IPS DF 19.7 (cell line): ENCODE data around the gene CAMKMT.

ENCODE experiments used
- DNase-seq: peaks from one replicate; pipeline ENCODE4 v3.0.0-alpha.2; 2013; ENCODE audit warnings: low read depth, low spot score

CAMKMT gene

DNA sequence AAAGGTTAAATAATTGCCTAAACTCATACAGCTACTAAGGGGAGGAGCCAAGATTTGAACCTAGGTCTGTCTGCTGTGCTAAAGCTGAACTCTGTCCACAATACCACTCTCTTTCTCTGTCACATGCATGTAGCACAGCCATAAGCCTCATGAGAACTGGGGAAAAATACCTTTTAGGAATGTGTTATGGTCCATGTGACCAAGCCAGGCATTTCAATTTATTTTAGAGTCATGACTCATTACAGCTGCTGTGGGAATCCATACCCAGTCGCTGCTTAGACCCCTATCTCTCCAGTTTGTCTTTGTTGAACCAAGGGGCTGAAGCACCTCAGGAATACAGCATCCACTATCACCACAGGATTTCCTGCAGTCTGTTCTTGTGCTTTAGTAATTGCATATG lies 379.8 kb downstream of the CAMKMT start:
- no peak for DNase-seq

DNA sequence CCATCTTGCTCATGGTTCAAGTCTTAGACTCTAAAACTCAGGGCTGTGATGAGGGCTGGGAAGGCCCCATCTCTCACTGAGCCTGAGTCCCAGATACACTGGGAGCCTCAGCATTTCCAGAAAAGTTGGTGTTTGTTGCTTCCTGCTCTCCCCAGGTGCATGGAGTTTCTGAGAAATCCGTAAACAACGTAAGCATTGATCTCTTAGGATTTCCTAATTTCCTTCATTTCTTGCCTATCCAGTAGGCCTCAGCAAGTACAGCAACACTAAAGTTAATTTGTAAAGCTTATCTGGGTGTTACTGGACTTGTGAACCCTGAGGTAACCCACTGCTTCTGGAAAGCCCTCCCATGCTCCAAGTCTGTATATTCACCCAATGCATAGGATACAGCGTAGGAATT lies 380.3 kb downstream of the CAMKMT start:
- DNase-seq: no peak

DNA sequence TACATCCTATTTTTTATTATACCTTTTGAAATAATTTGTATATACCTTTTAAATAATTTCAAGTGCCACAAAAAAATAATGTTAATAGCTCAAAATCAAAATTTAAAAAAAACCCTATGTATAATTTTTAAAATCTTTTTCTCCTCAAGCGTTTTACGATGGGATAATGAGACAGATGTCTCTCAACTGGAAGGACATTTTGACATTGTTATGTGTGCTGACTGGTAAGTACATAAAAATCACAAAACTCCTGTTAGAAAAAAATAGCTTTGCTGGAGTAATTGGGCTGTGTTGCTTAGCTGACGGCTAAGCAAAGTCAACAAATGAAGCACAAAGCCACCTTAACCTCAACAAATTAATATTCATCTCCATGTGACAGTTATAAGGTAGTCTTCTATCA lies 381.7 kb downstream of the CAMKMT start:
- DNase-seq: no peak

DNA sequence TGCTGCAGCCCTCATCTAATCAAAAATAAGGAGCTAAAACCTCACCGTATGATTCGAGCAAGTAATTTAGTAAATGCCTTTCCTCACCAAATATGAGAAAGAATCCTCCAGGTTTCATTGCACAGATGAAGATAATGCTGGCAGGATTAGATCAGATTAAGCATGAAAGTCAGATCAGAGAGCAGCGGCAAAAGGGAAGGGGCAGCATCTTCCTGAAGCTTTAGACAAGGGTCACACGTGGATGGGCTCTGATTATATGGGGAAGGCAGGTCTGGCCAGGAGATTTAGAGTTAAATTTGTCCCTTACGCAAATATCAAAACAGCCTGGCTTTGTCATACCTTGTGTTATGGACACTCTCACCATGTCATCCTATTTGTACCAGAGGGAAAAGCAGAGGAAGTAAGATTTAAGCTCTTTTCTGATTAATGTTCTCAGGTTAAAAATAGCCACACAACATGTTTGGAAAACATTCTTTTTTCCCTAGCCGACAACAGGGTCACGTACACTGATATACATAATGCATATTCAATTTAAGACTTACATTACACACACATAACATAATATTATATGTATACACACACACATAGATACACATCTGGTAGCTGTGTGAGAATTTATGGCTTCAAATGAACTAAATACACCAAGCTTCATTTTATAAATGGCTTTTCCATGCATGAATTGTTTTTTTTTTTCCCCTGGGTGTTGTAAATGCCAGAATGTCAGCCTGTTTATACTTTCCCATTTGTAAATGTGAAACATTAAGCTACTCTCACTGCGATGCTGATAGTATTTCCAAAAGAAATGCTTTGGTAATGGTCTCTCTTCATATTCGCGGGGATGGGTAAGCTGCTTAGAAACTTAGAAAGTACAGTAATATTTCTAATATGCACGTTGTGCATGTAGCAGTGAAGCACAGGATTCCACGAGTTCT lies 383.5 kb downstream of the CAMKMT start:
- DNase-seq: no peak

DNA sequence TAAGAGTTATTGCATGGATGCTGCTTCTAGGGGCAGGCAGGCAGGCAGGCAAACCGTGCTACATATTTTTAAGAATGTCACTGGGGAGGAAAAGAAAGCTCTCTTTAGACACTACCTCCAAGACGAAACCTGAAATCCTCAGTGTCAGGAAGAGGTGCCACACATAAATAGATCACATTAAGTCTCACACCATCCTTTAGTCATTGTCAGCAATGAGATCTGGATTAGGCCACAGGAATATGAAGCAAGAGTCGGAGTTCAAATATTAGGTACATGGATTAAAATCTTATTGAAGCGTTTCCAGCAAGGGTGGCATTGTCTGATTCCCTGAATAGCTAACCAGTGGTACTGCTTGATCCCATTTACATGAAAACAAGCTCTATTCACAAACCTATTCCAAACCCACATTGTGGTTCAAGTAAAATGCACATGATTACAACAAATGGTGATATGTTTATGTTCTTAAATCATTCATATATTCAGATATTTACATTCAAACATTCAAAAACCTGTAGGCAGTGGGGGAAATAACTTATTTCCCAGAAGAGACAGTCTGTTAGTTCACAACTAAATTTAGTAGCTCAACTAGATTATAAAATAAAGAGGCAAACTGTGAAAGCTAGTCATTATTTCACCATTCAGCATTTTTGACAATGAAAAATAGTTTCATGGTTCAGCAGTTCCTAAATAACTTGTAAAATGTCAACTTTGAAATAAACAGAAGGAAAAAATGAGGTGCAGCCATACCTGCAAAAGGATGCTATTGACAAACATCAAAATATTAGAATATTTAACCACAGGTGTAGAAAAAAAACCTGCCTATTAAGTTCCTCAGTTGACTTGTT lies 384.4 kb downstream of the CAMKMT start:
- DNase-seq: no peak

DNA sequence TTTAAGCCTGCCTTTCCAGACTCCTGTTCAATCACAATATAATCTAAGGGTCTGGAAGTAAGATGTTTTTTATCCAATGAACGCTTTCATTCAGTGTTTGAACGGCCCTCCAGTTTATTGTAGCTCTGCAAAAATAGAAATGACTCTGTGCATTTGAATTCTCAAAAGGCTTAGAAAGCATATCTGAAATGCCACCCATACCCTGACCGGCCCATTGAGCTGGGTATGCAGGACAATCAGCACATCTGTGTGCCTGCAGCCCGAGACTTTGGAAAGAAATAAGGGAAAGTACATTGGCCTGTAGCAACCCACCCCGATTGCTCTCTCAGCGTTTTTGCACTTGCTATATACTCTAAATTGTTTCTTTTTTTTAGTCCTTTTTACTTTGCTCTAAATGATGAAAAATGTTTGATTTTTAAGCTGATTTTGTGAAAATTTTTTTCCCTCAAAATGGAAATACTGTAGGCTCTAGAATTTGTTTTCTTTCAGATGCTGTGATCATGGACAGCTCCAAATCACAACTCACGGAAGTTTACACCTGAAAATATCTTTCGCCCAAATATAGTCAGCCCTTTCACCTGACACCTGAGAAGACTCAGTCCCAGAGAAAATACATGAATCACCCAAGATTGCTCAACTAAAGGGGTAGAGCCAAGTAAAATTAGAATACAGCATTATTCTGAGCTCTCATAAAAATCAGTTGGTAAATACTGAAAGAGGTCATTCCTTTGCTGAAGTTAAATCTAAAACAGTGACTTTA lies 385.3 kb downstream of the CAMKMT start:
- no peak for DNase-seq

DNA sequence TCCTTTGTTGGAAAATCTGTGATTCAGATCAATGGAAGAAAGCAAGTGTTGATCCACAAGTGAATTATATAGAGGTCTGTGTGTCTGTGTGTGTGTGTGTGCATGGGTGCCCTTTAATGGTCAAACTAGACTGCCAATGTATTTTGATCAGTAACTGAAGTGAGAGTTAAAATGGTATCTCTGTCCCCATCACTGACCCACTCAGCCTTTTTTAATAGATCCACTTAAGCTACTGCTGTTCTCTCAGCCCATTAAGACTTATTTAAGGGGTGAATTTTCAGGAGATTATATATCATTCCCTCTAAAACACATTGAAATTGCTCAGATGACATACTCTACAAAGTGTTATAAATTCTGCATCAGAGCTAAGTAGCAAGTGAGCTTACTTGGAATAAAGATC lies 386.0 kb downstream of the CAMKMT start:
- DNase-seq: no peak

DNA sequence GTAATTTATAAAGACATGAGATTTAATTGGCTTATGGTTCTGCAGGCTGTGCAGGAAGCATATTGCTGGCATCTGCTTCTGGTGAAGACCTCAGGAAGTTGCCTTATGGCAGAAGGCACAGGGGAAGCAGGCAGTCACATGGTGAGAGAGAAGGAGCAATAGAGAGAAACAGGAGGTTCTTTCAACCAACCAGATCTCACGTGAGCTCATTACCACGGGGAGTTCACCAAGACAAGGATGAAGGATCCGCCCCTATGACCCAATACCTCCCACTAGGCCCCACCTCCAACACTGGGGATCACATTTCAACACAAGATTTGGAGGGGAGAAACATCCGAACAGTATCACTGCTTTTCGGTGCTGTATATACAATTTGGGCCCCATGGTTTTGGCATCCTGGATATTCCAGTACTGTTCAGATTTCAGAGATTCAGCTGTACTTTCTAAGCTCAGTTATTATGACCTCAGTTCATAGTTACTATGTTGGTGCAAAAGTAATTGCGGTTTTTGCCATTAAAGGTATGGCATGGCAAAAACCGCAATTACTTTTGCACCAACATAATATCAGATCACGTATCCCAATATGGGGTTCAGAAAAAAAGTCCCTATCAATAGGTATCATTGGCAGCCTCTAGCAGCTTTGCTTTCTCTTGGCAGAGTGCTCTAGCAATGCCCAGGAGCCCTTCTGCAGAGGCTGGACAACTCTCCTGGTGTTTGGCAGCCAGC lies 390.2 kb downstream of the CAMKMT start:
- DNase-seq: peak; percentile 75

DNA sequence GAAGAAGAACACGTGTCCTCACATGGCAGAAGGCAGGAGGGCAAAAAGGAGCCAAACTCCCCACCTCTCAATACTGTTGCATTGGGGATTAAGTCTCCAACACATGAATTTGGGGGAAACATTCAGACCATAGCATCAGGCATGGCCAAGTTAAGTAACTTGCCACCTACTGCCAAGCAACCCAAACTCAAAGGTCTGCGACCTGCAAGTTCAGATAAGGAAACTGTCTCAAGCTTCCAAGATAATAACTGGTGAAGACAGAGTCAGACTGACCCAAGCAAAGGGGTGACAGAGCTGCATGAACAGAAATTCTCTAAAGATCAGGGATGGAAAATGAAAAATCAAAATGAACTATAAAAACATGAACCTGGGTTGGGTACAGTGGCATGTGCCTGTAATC lies 391.0 kb downstream of the CAMKMT start:
- no peak for DNase-seq

DNA sequence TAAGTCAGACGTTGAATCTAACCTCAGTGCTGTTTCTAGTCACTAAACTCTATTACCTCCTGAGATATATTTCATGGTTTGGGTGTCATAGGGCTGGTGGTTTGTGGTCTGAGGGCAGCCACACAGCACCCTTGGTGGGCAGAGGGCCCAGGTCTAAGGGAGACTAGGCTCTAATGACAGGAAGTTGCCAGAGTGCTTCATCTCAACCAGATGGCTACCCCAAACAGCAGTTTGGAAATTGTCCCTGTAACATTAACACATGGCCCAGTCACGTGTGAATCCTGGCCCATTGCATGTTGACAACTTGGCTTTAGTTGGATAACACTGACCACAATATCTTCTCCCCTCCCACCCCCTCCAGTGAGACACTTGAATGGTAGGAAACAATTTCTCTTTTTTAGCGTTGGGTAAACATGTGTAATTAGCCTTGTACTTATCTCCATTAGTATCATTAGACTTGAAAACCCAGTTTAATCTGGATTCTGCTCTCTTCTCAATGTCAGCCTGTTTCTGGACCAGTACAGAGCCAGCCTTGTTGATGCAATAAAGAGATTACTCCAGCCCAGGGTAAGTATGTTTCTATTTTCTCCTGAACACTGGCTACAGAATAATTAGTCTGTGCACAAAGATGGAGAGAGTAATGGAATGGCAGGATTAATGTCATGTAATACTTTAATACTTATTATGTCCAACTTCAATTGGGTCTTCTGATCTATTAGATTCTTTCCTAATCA lies 392.0 kb downstream of the CAMKMT start:
- no peak for DNase-seq

DNA sequence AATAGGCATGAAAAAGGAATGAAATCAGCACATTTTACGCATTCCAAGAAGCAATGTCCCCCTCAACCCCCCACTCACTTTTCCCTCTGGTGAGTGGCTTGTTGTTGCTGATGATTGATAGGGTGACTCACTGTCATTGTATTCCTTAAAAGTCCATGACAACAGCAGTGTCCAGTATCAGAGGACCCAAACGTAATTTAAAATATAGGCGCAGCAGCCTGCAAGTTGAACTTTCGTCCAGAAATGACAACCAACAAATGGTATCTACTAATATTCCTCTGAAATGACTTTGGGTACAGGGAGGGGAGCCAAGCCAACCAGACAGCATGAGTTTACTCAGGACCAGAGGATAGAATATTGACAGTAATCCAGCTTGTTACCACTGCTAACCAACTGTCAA lies 396.8 kb downstream of the CAMKMT start:
- DNase-seq: no peak

DNA sequence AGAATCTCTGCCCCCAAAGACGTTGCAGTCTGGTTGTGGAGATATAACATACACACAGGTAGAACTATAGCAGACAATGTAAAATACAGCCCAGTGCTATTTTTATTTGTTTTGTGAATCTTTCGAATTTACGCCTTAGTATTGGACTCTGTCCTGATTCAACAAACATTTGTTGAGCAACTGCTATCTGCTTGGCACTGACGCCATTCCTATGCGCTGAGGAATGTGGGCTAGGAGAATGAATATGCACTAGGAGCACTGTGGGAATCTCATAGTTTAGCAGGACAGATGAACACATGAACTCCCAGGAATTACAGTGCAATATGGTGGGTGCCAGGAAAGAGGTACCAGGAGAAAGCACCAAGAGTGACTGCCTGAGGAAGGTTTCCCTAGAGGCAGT lies 398.1 kb downstream of the CAMKMT start:
- no peak for DNase-seq

DNA sequence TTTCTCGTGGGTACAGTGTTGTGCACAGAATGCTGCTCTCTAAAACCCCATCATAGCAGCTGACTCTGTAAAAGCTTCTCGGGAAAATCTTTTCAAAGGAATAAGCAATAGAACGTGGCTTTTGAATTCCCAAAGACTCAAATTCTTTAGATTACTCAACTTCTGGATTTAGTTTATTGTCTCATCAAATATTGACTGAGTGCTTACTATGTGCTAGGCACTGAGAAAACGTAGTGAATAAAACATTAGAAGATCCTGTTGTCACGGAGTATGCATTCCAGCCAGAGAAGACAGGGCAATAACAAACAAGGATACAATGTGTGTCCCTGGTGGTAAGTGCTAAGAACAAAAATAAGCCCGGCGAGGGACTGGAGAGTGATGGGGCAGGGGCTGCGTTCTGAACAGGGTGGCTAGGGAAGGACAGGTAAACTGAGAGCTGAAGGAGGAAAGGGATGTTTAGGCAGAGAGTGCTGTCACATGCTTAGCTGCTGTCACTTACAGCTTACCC lies 401.6 kb downstream of the CAMKMT start:
- DNase-seq: no peak

DNA sequence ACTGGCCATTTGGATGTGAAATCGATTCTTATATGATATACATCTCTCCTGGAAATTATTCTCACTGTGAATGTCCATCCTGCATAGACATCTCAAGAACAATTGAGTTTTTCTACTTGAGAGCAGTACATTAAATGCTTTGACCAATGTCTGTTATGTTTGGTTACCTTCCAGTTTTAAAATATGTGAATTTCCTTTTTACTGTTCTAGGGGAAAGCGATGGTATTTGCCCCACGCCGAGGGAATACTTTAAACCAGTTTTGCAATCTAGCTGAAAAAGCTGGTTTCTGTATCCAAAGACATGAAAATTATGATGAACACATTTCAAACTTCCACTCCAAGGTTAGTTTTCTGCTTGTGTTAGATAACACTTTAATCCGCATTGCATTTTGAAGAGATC lies 404.5 kb downstream of the CAMKMT start:
- DNase-seq: no peak

DNA sequence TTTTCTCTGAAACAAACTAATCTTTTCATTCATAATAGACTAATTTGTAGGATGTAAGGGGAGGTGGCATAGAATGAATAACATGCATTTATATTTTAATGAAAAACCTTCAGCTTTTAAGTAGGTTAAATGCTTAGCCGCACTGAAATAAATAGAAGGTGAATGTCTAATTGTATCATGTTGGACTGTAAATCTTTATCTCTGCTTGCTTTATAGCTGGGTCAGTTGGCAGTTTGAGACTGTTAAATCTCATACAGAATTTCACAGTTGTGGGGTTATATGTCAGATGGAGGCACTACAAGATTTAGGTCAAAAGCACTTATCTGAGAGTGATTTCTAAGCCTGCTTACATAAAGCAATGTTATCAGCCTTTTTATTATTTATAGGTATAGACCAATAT lies 405.0 kb downstream of the CAMKMT start:
- no peak for DNase-seq

DNA sequence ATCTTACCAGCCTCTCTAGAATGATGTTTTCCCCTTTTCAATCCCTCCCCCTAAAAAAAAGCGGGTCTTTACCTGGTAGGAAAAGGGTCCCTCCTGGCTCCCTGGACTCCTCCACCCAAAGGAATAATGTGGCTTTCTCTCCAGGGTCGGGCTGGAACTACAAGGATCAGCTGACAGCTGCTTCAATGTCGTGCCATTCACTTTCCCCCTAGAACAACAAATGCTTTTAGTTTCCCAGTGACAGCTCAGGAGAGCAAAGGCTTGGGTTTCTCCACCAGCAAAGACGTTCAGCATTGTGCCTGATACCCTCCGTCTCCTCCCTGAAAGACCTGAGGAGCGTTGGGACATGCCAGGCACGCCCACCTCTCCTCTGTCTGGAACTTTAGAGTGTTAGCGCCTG lies 405.9 kb downstream of the CAMKMT start:
- no peak for DNase-seq

DNA sequence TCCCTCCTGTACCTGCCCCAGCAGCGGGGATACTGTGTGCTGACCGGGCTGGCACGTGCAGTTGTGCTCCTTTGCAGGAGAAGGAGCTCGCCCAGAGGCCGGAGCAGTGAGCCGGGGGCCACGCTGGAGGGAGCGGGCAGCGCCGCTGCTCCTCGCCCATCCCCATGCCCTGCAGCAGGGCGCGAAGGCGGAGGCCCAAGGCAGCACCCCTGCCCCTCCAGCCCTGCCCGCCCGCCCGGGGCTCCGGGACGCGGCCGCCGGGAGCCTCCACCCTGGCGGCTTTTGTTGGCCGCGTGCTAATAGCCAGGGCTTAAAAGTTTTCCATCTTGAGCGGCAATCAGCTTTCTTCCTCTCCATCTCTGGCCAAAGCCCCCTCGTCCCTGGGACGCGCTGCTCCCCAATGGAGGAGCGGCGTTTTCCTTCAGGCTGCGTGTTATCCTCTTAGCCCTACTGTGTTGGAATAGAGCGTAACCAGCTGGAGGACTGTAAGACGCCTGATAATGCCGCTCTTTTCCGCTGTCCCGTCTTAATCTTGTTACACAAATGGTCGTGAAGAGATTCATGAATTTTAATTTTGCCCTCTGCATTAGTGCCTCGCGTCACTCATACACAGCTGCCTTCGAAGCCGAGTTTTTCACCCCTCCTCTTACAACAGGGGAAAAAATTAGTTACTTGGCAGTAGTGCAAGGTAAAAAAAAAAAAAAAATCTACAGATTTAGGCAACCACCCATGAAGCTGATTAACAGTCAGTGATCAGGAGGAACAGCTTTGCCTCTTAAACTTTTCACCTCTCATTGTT lies 406.9 kb downstream of the CAMKMT start:
- DNase-seq: no peak

DNA sequence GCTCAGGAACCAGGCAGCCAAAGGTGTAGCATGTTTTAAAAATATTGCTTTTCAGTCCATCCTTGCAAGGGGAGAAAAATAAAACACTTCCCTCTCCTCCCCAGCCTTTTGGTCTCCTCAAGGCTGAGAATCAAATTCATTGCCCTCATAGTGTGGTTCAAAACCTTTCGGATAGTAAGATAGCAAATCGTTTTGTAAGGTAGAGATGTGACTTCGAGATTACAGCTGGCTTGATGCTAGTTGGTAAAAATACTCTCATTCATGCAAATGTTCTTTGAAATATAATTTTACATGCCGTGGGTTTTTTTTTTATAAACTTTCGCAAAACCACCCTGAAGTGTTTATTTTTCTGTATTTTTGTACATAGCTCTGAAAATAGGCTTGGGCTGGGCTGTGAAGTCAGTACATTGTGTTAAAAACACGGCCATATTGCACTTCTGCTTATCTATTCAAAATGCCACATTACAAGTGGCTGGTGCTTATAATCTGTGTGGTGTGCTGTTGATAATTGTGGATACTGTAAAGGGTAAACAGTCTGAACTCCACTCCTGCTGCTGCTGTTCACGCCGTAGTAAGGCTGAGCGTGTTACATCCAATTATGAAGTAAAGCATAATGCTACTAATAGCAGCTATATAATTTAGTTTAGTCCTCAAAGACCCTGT lies 407.7 kb downstream of the CAMKMT start:
- no peak for DNase-seq
